ENCODE measurements around the gene RBM6. TPM values are rescaled to one million over a fixed set of nuclear protein-coding genes. Genes with fewer than 3 reads are reported as not detected.

Gene RBM6
- total and polyA plus RNA-seq, 9 of the 15 experiments (the other 6 are each of a cell fraction or from before 2014, with no cell fraction given): 19.9 to 82.2 (median 57.8) TPM

DNA sequence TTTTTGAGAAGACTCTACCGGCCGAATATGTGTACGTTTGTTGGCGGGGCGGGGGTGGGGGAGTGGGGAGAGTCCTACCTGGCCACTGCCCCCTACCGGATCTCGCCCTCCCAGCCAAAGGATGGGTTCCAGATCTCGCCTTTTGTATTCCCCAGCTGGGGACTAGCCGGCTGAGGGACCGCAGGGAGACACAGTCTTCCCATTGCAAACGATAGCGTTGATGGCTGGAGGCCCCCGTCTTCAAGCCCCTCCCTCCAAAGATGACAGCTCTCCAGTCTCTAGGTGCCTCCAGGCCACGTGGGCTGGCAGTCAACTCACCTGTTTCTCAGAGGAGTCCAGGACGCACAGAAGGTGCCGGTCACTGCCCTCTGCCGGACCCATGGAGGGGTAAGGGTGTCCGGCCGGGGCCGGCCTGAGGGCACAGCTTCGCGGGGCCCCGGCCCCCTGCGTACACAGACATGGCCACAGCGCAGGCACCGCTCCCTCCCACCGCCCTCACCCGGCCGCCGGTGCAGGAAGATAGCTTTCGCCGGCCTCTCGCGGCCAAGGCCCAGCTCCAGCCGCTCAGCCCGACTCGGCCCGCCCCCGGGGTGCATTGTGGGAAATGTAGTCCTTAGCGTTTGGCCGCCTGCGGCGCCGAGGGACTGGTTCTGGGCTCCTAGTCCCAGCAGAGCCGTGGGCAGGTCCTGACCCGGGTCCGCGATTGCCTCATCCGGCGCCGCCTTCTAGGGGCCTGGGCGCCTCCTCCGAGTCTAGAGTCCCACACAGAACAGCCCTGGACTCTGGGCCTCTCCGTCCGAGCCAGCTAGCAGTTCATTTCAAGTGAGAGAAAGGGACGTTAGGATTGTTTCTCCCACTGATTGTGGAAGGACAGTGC is 10.4 kb upstream of the RBM6 start, which contains the start of gene MON1A (continued):
- TF ChIP-seq VEZF1 (CRISPR knock-in tag; IDR thresholded peaks at IDR 0.05): peak; percentile 51
- TF ChIP-seq NEUROD1 (IDR thresholded peaks at IDR 0.05; ENCODE audit: borderline replicate concordance, low read depth, low read length, partially characterized antibody): no peak
- TF ChIP-seq ZKSCAN1 (IDR thresholded peaks at IDR 0.05; ENCODE audit: low read depth, low read length): no peak
- no peak for TF ChIP-seq BRF1 (IDR thresholded peaks at IDR 0.05; ENCODE audit: borderline replicate concordance, extremely low read depth, insufficient read length)
- TF ChIP-seq BRCA1 (IDR thresholded peaks at IDR 0.05): no peak
- no peak for TF ChIP-seq BRCA1 (CRISPR knock-in tag; IDR thresholded peaks at IDR 0.05)
- no peak; the same call in 1 of the 2 replicates for TF ChIP-seq CREB1 (IDR thresholded peaks at IDR 0.05)
- 0 out of 2 replicates have a peak, but pooled peaks have one; percentile 19 for TF ChIP-seq CREB1 (CRISPR knock-in tag; IDR thresholded peaks at IDR 0.05)
- no peak for TF ChIP-seq SREBF1 (IDR thresholded peaks at IDR 0.05; ENCODE audit: borderline replicate concordance, low read depth, low read length)
- no peak for TF ChIP-seq KAT8 (IDR thresholded peaks at IDR 0.05; ENCODE audit: low read depth)
- TF ChIP-seq IFI16 (CRISPR knock-in tag; IDR thresholded peaks at IDR 0.05): no peak
- TF ChIP-seq PURB (CRISPR knock-in tag; IDR thresholded peaks at IDR 0.05; ENCODE audit: low read depth): no peak
- TF ChIP-seq NCOA1 (IDR thresholded peaks at IDR 0.05; ENCODE audit: low read depth): no peak
- no peak for TF ChIP-seq ZNF133 (CRISPR knock-in tag; IDR thresholded peaks at IDR 0.05)
- peak; percentile 73; the same call in 1 of the 2 replicates for TF ChIP-seq CBX1 (IDR thresholded peaks at IDR 0.05; ENCODE audit: low read depth)
- no peak for TF ChIP-seq SETDB1 (IDR thresholded peaks at IDR 0.05; ENCODE audit: low read length)
- TF ChIP-seq TCF7 (IDR thresholded peaks at IDR 0.05; ENCODE audit: borderline replicate concordance): no peak
- no peak for TF ChIP-seq ZNF766 (CRISPR knock-in tag; conservative IDR thresholded peaks at IDR 0.05)
- TF ChIP-seq KLF13 (tag; IDR thresholded peaks at IDR 0.05; ENCODE audit: borderline replicate concordance, low read depth): no peak
- peak in 1 of 2 experiments; percentile 23; a peak in 1 of 3 replicates for TF ChIP-seq CBX3 (IDR thresholded peaks at IDR 0.05; ENCODE audit: borderline replicate concordance in 1 of 2, low read length in 2 of 2)
- TF ChIP-seq, protein P1, sequence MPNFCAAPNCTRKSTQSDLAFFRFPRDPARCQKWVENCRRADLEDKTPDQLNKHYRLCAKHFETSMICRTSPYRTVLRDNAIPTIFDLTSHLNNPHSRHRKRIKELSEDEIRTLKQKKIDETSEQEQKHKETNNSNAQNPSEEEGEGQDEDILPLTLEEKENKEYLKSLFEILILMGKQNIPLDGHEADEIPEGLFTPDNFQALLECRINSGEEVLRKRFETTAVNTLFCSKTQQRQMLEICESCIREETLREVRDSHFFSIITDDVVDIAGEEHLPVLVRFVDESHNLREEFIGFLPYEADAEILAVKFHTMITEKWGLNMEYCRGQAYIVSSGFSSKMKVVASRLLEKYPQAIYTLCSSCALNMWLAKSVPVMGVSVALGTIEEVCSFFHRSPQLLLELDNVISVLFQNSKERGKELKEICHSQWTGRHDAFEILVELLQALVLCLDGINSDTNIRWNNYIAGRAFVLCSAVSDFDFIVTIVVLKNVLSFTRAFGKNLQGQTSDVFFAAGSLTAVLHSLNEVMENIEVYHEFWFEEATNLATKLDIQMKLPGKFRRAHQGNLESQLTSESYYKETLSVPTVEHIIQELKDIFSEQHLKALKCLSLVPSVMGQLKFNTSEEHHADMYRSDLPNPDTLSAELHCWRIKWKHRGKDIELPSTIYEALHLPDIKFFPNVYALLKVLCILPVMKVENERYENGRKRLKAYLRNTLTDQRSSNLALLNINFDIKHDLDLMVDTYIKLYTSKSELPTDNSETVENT (CRISPR knock-in tag; IDR thresholded peaks at IDR 0.05): no peak; the same call in 1 of the 2 replicates
- TF ChIP-seq, protein P2, sequence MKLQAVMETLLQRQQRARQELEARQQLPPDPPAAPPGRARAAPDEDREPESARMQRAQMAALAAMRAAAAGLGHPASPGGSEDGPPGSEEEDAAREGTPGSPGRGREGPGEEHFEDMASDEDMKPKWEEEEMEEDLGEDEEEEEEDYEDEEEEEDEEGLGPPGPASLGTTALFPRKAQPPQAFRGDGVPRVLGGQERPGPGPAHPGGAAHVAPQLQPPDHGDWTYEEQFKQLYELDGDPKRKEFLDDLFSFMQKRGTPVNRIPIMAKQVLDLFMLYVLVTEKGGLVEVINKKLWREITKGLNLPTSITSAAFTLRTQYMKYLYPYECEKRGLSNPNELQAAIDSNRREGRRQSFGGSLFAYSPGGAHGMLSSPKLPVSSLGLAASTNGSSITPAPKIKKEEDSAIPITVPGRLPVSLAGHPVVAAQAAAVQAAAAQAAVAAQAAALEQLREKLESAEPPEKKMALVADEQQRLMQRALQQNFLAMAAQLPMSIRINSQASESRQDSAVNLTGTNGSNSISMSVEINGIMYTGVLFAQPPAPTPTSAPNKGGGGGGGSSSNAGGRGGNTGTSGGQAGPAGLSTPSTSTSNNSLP (IDR thresholded peaks at IDR 0.05; ENCODE audit: borderline replicate concordance, low read depth, low read length): no peak
- TF ChIP-seq WHSC1 (IDR thresholded peaks at IDR 0.05; ENCODE audit: low read length): no peak
